Stimulated activated naive CD4-positive, alpha-beta T cell (primary cell): ENCODE measurements around the gene CDC42EP3.

Experiments
- DNase-seq, 6 experiments: peaks; one replicate each; lab custom pipeline; 2025; lab: John Stamatoyannopoulos, UW

Gene CDC42EP3

GRCh38 chr2:37636381-37637066, 34.9 kb downstream of the CDC42EP3 start:
- DNase-seq, result no peak

DNA sequence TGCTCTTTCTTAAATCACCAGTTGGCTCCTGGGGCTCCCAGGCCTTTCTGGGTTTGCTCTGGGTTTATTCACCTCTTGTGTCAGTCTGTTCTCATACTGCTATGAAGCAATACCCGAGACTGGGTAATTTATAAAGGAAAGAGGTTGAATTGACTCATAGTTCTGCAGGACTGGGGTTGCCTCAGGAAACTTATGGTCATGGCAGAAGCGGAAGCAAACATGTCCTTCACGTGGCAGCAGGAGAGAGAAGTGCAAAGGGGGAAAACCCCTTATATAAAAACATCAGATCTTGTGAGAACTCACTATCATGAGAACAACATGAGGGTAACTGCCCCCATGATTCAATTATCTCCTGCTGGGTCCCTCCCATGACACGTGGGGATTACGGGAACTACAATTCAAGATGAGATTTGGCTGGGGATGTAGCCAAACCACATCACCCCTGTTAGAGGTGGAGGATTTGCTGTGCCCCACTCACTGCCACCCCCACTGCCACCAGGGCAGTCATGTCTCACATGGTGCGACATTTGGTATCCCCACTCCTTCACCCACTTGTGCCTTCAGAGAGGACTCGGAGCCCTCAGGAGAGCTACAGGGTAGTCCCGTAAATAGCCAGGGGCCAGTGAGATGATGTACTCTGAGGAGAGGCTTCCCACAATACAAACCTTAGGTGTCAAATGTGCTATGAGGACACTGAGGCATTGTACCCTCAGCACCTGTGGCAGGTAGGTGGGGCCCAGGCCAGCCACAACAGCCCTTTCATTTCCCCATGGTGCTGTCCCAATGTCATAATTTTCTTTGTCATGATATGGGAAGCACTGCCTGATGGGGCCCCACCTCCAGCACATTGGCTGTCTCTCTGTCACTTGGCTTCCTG, 35.7 kb downstream of the CDC42EP3 start:
- peak in 5 of 6 experiments; percentile 13 to 52 (median 22) for DNase-seq

DNA sequence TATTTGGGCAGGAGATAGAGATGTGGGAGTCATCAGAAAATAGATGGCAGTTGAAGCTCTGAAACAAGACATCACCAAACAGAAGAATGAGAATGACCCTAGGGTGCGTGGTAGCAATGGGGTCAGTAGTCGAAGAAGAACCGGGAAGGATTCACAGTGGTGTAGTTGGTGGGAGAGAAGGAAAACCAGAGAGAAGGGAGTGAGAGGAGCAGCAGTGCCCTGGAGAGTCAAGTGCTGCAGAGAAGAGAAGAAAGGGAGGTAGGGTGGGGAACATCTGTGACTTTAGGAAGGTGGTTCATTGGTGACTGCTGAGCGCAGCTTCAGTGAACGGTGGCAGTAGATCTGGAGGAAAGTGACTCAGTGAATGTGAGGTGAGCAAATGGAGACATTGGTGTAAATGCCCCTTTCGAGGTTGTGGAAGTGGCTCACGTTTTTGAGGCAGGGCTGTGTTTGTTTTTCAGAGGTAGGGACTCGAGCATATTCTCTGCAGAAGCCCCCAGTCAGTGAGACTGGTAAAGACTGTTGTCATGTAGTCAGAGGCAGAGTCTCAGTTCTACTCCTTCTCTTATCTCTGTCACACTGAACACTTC, 36.4 kb downstream of the CDC42EP3 start:
- DNase-seq, result no peak

GRCh38 chr2:37633845-37634244, 37.6 kb downstream of the CDC42EP3 start:
- no peak for DNase-seq

DNA sequence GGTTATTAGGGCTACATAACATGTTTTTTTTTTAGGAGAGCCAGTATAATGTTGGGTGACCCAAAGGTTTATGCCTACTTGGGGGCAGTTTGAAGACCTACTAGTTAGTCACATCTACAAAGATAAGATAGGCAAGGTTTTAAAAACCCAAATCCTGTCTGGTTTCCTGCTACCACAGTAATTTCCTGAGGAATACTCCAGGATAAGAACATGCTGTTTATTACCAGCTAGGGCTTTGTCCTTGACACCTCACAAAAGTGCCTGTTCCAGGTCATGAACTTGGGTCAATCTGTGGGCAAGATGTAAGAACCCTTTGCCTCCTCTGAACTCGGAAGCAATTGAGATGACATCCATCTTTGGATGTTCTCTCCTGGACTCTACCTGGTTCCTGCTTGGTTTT, 38.2 kb downstream of the CDC42EP3 start:
- no peak for DNase-seq

GRCh38 chr2:37632310-37632709, 39.1 kb downstream of the CDC42EP3 start:
- no peak for DNase-seq

DNA sequence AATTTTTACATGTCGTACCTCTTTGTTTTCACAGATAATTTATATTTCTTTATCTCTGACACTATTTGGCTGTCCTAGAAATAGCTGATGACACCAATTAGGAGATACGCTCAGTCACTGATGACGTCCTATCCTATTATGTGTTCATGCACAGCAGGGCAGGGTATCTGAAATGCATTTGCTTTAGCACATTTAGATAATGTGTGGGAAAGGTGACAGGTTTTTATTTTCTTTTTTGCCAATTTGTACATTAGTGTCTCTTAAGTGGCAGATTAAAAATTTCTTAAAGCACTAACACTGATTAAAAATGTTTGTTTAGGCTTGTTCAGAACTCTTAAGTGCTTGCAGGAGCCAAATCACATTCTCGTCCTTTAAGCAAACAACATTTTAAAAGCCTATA, 39.7 kb downstream of the CDC42EP3 start:
- DNase-seq, result no peak

DNA sequence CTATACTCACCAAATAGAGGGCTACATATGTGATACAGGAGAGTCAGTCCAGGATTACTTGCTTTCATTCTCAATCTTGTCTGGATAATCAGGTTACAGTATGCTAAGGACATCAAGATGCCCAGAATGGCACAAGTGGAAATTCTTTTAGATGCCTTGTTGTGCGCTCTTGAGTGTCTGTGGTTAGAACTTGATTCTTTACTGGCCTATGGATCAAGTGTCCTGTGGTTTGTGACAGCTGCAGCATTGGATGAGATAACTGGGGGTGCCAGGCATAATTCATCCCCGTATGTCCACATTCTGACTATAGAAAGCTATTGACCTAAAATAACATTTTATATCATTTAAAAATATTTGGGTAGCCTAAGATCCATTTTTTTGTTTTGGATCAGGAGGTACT, 40.1 kb downstream of the CDC42EP3 start:
- no peak for DNase-seq

- DNase-seq, result no peak
Measured at GRCh38 chr2:37630776-37631175, 40.7 kb downstream of the CDC42EP3 start.

- no peak for DNase-seq
Measured at GRCh38 chr2:37630301-37630700, 41.1 kb downstream of the CDC42EP3 start.

DNA sequence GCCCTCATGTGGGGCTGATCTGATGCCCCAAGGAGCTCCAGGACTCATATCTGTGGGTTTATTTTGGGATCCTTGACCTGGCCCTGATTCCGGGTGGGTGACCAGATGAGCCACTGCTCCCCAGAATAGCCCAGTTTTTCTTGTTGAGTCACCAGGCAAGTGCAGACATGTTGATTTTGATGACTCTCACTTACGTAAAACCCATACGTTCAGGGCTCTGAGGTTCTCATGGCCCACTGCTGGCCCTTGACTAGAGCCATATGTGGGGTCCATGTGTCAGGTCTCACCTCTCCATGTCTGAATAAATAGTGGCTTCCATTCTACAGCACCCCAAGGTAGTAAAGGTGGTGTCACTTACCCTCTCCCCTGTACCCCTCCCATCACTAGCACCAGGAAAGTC, 41.9 kb downstream of the CDC42EP3 start:
- no peak for DNase-seq

- no peak for DNase-seq
Measured at GRCh38 chr2:37627710-37628109, 43.7 kb downstream of the CDC42EP3 start.

GRCh38 chr2:37625796-37626571, 45.5 kb downstream of the CDC42EP3 start:
- peak in 5 of 6 experiments; percentile 20 to 70 (median 62) for DNase-seq

DNA sequence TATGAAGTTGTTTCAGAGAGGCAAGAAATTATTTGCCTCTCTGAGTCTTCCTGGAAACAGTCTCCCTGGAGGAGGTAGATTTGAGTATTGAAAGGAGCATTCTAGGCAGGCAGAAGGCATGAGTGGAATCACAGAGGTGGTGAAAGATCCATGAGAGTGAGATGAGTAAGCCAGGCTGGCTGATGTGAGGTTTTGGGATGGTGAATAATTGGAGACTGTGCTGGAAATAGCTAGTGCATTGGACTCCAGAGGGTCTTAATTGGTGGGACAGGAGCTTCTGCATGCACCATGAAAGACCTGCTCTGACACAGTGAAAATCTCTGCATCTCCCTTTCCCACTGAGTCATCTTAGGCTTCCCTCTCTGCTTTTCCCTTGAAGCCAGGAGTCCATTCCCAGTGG, 46.3 kb downstream of the CDC42EP3 start:
- no peak for DNase-seq

DNA sequence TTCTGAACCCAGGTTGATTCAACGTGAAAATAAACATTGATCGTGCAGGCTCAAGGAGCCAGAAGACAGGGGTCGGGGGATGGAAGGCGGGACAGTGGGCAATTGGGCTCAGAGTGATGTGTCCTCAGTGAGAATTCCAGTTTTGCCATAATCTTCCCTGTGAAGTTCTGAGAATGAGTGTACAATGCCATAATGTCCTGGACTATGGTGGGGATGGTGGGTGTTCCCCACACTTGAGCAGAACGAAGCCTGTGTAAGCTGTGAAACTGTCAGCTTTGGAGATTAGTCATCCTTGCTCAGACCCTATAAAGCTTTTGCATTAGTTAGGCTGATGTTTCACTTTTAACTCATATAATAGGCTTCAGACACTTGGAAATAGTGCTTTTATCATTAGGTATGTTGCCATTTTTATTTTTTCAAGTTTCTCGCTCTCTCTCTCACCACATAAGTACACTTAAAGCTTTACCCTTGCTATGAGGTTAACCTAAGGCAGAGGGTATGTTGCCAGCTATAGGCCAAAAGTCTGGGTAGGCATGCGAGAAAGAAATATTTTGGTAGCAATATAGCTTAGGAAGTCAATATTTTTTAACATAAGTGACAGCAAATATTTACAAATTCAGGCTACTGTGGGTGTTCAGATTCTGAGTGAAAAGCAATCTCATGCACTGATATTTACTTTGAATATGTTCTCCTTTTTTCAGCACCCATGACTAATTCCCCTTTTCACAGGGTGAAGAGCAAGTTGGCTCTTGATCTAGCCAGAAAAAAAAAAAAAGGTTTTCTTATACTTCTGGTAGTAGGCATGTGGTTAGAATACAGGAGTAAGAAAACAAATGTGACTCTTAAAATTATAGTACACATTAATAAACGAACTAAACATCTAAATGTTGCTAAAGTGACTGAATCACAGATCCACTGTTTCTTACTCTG, 47.2 kb downstream of the CDC42EP3 start:
- DNase-seq, result no peak

DNA sequence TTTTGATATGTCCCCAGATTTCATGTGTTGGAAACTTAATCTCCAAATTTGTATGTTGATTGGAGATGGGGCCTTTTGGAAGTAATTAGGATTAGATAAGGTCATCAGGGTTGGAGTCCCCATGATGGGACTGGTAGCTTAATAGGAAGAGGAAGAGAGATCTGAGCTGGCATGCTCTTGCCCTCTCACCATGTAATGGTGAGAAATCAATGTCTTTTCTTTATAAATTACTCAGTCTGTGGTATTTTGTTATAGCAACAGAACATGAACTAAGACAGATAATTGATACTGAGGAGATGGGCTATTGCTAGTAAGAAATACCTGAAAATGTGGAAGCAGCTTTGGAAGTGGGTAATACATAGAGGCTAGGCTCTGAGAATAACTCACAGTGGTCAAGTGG, 48.0 kb downstream of the CDC42EP3 start:
- DNase-seq, result no peak

GRCh38 chr2:37622450-37623100, 48.9 kb downstream of the CDC42EP3 start:
- DNase-seq, result no peak

GRCh38 chr2:37621199-37621598, 50.2 kb downstream of the CDC42EP3 start:
- DNase-seq, result no peak

DNA sequence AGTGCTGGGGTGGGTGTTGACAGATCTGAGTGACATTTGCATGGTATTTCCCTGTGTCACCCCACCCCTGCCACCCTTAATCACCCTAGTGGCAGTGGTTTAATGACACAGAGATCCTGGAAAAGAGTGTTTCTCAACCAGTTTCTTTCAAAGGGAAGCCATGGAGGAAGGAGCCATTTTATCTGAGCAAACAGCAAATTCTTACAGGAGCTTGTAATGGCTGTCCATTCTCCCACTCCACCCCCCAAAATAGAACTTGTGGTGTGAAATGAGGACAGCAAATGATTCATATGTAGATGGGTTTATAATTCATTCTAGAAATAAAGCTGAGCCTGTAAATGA, 51.5 kb downstream of the CDC42EP3 start:
- DNase-seq, result no peak

GRCh38 chr2:37619230-37619958, 52.0 kb downstream of the CDC42EP3 start:
- no peak for DNase-seq
